Right forelimb (tissue), 1 donor: ENCODE measurements around the gene KIAA1328.

Experiments
- DNase-seq: peaks from one replicate; pipeline ENCODE4 v3.0.0-alpha.2; 2018

Gene KIAA1328

GRCh38 chr18:36963464-36963863, 134.5 kb downstream of the KIAA1328 start:
- DNase-seq: no peak

GRCh38 chr18:36974686-36975085, 145.8 kb downstream of the KIAA1328 start:
- no peak for DNase-seq

DNA sequence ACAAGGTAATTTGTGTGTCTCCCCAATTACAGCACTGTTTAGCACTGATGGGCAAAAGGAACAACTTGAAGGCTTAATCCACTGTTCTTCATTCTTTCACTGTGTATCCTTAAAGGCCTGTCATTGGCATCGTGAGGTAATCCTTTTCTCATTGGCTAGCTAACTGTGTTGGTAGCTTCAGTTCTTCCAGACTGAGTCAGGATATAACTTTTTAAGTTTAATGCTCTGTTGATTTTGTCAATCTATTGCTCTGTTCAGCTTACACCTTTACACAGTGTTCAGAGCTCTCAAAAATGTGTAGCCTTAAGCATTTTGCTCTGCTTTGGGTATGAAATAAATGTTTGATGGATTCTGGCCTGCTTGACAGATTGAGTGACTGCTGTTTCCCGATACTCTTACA, 148.2 kb downstream of the KIAA1328 start:
- no peak for DNase-seq

GRCh38 chr18:36993068-36993467, 164.1 kb downstream of the KIAA1328 start:
- DNase-seq: no peak

DNA sequence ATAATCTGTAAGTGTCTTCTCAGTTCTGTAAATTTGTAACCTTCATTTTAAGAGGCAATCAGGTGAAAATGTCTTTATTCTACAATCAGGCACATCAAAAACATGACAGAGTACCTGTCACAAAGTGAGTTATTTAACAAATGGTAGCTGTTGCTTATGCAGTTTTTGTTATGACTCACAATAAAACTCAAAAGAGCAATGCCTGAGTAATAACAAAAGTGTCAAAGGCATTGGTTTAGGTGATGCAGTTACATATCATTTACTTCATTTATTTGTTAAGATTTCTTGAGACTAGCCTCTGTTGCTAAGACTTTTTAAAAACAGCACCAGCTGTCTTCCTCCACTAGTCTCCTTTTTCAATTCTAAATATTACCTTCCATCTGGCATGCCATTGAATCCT, 177.8 kb downstream of the KIAA1328 start:
- no peak for DNase-seq

- no peak for DNase-seq
Observed at GRCh38 chr18:37012452-37012851, 183.5 kb downstream of the KIAA1328 start.

- no peak for DNase-seq
Observed at GRCh38 chr18:37019157-37019827, 190.4 kb downstream of the KIAA1328 start.

DNA sequence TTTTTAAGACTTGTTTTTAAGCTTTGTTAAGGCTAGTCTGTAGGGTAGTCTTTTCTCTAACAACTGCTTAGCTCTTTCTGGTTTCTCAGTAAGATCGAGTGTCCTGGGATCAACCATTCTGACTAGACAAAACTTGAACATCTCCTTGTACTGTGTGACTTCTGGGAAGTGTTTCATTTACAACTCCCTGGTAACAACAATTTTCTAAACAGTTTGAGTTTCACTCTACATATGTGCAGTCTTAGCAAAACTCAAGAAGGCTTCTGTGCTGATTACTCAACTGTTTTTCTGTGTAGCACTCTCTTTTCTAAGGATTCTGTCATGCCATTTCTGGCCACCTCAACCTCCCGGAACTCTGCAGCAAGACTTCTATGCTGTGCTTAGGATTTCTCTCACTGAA, 204.5 kb downstream of the KIAA1328 start:
- no peak for DNase-seq

DNA sequence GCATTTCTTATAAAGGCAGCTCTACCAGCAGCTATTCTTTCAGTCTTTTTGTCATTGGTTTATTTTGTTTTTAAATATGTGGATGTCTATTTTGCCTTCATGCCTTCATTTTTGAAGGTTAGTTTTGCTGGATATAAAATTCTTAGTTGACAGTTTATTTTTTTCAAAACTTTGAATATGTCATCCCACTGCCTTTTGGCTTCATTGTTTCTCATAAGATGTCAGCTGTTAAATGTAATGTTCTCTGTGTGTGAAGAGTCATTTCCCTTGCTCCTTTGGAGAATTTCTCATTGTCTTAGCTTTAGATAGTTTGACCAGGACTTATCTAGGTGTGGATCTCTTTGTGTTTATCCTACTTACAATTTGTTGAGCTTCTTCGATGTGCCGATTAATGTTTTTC, 213.5 kb downstream of the KIAA1328 start:
- DNase-seq: no peak

GRCh38 chr18:37055137-37055802, 226.3 kb downstream of the KIAA1328 start:
- DNase-seq: no peak

GRCh38 chr18:37064187-37064586, 235.3 kb downstream of the KIAA1328 start:
- DNase-seq: no peak

- DNase-seq: no peak
Observed at GRCh38 chr18:37065254-37065653, 236.3 kb downstream of the KIAA1328 start.

GRCh38 chr18:37084912-37085311, 256.0 kb downstream of the KIAA1328 start:
- DNase-seq: no peak

DNA sequence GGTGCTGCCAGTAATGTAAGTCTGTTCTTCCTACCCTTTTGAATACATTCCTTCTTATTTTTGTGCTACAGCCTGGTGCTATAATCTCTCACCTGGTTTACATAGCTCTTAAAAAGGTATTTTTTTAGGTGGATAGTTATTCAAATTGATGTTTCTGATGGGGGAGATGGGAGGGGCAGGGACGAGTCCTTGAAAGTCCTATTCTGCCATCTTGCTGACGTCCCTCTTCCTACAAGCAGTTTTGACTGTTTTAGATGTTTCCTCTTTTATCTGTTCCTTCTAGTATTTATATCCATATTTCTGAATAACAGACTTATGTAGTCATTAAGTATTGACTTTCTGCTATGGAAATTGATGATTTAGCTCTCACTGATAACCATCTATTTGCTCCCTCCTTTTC, 256.4 kb downstream of the KIAA1328 start:
- no peak for DNase-seq

DNA sequence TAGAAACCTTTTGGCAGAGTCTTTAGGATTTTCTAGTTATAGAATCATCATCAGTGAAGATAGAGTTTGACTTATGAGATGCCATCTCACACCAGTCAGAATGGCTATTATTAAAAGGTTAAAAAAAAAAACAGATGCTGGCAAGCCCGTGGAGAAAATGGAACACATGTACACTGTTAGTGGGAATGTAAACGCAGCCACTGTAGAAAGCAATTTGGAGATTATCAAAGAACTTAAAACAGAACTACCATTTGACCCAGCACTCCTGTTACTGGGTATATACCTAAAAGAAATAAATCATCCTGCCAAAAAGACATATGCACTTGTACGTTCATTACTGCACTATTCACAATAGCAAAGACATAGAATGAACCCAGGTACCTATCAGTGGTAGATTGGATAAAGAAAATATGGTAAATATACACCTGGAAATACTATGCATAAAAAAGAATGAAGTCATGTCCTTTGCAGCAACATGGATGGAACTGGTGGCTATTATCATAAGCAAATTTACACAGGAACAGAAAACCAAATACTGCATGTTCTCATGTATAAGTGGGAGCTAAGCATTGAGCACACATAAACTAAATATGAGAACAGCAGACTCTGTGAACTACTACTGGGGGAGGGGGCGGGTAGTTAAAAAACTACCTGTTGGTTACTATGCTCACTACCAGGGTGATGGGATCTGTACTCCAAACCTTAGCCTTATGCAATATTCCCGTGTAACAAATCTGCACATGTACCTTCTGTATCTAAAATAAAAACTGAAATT, 279.0 kb downstream of the KIAA1328 start:
- no peak for DNase-seq

- DNase-seq: no peak
Observed at GRCh38 chr18:37122877-37123276, 293.9 kb downstream of the KIAA1328 start.

DNA sequence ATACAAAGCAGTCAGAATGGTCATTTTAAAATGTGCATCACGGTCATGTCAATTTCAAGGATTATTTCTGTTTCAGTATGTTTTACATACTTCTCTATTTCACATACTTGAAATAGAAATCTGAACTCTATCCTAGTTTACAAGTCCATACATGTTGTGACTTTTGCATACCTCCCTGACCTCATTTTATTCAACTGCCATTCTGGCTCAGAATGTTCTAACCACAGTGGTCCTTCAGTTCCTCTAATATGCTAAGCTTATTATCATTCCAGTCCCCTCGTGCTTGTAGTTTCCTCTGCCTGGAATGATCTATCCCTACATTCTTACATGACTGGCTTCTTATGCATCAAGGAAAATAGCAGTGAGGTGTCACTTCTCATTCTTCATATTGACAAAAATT, 295.6 kb downstream of the KIAA1328 start:
- no peak for DNase-seq

DNA sequence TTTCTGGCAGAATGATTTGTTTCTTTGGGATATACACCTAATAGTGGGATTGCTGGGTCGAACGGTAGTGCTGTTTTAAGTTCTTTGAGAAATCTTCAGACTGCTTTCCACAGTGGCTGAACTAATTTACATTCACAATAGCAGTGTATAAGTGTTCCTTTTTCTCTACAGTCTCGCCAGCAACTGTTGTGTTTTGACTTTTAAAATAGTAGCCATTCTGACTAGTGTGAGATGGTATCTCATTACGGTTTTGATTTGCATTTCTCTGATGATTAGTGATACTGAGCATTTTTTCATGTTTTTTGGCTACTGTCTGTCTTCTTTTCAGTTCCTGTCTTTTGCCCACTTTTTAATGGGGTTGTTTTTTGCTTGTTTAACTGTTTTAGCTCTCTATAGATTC, 306.2 kb downstream of the KIAA1328 start:
- no peak for DNase-seq

DNA sequence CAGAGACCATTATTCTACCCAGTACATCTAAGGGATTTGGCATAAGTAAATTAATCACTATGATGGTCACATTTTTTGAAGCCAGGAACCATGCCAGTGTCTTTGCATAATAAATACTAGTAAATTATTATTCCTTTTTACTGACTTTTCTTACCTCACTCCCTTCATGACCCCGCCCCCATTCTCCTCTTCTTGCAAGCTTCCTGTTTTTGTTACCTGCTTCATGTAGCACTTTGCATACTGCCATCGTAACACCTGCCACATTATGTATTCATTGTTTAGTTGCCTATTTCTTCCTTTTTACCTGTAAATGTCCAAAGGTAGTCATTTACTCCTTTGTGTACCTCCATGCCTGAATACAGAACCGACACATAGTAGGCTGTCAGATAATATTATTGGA, 309.5 kb downstream of the KIAA1328 start:
- DNase-seq: no peak

- DNase-seq: no peak
Observed at GRCh38 chr18:37139876-37140275, 310.9 kb downstream of the KIAA1328 start.

GRCh38 chr18:37144921-37145320, 316.0 kb downstream of the KIAA1328 start:
- DNase-seq: no peak

GRCh38 chr18:37156330-37156942, 327.5 kb downstream of the KIAA1328 start:
- no peak for DNase-seq

GRCh38 chr18:37160038-37160820, 331.3 kb downstream of the KIAA1328 start:
- no peak for DNase-seq
